8988T (cell line): ENCODE data around the gene ABHD11.
"Not testable (repeated sequence)": the region's sequence is repeated elsewhere in the genome, so short reads cannot be mapped to it uniquely, and the experiment has no call there.

Experiments used
- DNase-seq: peaks from one replicate; pipeline ENCODE4 v3.0.0; 2011

Gene ABHD11

DNA sequence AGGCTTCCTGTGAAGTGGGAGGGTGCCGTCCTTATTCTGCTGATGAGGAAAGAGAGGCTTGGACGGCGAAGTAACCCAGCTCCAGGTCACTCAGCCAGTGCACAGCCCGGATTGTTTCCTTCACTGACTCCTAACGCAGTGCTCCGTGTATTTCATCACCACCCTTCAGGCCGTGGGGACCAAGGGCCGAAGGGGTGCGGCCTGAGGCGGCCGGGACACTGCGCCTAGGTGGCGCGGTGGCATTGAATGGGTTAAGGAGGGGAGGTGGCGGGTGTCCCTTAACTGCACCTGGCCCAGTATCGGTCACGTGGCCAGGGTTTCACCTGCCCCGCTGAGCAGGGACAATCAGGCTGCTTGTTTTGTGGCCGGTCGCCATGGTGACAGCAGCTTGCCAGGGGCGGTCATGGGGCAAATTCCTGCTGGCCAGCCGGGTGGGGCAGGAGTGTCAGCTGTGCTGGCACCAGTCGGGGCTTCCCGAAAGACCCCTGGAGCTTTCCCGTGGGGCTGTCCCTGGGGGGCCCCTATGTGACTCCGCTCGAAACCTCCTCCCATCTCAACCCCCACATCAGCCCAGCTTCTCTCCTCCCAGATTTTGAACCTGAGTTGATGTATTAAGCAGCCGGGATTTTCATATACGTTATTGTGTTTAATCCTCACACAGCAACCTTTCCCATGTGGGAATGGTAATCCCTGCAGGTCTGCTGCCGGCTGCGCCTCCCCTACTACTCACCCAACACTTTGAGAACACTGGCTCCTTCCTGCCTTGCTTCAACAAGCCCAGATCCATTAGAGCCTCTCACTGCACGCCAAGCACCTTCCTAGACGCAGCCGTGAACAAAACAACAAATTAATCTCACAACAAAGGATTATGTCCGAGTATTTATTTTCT is 4.4 kb upstream of the ABHD11 start:
- DNase-seq = no peak

DNA sequence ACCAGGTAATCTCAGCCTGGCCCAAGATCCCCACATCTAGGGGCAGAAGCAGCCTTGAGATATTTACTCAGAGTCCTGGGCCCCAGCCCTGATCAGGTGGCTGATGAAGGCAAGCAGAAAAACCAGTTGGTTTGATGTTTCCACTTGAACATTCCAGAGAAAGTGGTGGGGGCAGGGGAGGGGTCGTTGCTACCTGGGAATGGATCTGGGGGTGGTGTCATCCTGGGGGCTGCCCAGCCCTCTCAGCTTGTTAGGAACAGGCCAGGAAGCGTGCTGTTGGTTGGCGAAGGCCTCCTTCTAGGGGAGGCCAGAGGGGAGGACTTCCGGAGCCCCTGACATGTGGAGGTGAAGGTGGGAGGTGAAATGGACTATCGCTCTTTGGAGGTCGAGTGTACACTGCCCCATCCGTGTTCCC is 3.7 kb upstream of the ABHD11 start:
- DNase-seq = no peak

DNA sequence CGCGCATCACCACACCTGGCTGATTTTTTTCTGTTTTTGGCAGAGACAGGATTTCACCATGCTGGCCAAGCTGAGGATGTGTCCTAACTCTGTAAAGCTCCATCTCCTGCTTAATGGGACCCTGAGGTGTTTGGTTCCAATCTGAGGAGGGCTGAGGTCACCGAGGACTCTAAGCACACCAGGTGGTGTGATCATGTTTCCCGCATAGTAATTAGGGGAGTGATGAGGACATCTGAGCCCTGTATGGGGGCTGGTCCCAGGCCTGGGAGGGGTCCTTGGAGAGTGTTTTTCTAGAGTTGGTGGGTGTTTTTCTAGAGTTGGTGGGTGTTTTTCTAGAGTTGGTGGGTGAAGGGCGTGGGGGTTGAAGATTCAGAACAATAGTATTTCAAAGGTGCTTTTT is 3.0 kb upstream of the ABHD11 start:
- DNase-seq = no peak

DNA sequence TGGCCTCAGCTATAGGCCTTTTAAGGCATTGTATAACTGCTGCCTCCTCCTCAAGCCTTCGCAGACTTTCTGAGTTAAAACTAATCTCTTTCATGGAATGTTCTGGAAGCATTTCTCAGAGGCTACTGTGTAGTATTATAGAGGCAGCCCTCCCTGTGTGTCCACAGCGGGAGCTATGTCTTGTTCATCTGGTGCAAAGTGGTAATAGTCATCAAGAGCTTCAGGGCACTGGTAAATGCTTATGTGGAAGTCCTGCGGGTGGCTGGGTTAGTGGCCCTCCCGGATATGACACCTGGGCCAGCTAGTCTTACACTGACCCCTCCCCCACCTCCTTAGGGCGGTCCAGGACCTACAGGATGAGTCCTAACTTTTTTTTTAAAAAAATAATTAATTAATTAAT is 2.2 kb upstream of the ABHD11 start:
- no peak for DNase-seq

DNA sequence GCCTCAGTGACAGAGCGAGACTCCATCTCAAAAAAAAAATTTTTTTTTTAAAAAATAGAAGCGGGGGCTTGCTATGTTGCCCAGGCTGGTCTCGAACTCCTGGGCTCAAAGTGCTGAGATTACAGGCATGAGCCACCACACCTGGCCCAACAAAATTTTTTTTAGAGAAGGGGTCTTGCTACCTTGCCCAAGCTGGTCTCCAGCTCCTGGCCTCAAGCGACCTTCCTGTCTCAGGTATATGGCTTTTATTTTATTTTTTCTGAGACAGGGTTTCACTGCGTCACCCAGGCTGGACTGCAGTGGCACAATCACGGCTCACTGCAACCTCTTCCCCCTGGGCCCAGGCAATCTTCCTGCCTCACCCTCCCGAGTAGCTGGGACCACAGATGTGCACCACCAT is 1.6 kb upstream of the ABHD11 start:
- DNase-seq = no peak

DNA sequence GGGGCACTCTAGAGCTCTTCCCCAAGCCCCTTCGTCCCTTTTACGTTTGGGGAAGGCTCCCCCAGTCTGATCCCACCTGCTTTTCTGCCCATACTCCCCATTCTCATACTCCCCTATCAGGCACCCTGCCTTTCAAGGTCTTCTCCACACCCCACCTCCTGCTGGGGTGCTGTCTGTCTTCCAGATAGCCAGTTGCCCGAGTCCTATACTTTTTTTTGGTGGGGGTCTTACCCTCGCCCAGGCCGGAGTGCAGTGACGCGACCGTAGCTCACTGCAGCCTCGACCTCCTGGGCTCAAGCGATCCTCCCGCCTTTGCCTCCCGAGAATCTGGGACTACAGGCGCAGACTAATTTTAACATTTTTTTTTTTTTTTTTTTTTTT is 775 bp upstream of the ABHD11 start:
- DNase-seq = peak; percentile 34

DNA sequence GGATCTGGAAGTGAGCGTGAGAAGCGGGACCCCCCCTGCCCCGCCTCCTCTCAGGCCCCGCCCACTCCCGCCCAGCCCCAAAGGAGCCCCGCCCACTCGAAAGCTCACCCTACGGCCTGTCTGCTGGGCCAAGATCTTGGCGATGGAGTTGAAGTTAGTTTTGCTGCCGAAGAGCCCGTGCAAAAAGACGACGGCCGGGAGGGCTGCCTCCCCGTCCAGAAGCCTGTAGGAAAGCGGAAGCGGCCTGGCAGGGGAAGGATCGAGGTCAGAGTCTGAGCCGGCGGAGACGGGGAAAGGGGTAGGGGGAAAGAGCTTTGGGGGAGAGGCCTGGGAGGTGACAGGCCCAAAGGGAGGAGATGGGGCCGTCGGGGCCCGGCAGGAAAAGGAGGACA is 386 bp downstream of the ABHD11 start:
- DNase-seq = peak; percentile 53

DNA sequence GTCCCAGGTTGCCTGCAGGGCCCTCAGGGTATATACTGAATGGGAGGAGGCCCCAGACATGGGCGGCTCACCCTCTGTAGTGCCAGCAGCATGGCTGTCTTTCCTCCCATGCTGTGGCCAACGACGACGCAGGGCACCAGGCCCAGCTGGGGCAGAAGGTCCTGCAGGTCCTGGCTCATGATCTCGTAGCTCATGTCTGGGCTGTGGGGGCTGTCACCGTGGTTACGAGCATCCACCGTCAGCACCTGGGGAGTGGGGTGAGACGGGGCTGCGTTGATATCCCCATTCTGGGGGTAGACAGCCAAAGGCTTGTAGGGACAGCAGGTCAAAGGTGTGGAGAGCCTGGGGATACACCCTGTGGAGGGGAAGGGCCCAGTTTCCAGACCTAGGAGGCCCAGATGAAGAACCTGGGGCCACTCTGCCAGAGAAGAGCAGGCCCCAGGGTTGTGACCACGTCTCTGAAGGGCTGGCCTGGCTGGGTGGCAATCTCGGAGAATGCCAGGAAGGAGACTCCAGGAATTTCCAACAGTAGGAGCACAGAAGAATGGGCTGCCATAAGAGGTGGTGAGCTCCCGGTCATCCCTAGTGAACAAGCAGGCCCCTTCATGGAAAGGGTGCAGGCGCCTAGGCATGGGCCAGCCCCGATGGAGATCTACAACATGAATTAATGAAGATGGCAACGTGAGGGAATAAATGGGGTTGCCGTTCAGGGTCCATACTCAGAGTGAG is 947 bp downstream of the ABHD11 start:
- no peak for DNase-seq

DNA sequence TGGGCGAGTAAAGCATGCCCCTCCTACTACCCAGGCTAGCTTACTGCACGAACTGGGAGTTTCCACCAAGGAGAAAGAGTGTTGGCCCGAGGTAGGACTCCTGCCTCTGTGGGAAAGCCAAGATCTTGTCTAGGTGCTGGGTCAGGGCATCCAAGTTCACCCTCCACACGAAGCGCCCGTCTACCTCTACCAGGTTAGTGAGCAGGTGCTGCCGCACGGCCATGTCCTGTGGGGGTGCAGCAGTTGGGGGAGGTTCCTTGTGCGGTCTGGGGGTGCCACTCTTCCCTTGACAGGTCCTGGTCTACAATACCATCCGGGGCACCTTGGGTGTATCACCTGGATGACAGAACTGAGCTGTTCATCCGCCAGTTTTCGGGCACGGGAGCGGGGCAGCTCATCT is 1.7 kb downstream of the ABHD11 start:
- peak; percentile 9 for DNase-seq

DNA sequence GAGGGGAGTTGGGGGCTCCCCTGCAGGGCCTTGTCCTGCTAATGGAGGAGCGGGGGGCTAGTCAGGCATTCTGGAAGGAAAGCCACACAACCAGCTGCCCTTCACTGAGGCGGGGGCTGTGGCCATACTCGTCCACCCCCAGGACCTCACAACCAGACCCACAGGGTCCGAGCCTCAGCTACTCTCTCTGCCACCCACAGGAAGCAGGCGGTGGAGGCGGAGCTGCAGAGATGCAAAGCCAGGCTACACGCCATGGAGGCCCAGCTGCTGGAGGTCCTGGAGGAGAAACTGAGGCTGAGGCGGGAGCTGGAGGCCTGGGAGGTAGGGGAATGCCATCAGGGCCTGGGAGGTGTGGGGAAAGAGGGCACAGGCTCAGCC is 3.1 kb downstream of the ABHD11 start:
- DNase-seq = peak; percentile 2

DNA sequence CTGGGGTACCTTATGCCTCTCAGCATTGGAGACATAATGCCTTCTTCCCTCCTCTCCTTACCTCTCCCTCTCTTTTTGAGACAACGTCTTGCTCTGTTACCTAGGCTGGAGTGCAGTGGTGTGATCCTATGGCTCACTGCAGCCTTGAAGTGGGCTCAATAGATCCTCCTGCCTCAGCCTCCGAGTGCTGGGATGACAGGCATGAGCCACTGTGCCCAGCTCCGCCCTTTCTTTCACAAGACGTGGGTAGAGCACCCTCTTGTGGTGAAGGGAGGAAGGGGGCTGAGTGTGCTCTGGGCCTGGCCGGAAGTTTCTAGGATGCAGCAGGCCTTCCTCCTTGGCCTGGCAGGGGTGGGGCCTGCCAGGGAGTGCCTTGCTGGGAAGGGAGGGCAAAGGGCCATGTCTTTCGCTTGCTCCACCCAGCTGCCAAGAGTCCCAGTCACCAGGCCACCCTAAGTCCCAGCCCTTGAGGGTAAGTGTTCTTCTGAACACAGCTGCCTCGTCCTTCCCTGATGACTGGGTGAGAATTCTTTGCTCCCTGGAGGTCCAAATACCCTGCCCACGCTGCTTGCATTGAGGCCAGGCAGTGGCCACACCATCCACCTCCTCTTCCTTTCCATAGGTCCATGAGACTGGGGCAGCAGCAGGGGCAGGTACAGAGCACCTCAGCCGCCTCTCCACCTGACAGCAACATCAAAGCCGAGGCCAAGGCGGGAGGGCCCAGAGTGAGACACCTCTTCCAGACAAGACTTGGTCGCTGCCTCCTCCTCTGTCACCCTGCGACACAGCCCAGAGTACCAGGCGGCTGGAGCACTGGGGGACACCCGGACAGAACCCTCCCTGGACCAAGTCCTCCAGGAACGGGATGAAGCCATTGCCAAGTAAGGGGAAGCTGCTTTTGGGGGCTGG is 3.7 kb downstream of the ABHD11 start:
- DNase-seq = peak; percentile 63

DNA sequence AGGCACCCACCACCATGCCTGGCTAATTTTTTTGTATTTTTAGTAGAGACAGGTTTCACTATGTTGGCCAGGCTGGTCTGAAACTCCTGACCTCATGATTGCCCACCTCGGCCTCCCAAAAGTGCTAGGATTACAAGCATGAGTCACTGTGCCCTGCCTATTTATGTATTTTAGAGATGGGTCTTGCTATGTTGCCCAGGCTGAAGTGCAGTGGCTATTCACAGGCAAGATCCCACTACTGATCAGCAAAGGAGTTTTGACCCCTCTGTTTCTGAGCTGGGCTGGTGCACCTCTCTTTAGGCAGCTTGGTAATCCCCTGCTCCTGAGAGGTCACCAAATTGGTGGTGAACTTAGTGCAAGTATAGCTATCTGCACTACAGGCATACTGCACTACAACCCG is 6.2 kb downstream of the ABHD11 start:
- DNase-seq = no peak

DNA sequence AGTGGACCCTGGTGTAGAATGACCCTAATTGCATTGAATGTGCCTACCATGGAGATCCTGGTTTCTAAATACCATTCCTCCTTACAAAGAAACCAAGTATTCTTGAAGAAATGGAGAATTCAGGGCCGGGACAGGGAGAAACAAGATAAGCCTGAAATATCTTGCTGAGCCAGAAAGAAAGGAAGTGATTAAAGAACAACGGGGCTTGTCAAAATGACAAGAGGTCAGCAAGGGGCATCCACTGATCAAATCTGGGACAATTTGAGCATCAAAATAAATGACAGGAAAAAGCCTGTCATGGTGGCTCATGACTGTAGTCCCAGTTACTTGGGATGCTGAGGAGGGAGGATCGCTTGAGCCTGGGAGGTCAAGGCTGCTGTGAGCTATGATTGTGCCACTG is 8.1 kb downstream of the ABHD11 start:
- DNase-seq = no peak

DNA sequence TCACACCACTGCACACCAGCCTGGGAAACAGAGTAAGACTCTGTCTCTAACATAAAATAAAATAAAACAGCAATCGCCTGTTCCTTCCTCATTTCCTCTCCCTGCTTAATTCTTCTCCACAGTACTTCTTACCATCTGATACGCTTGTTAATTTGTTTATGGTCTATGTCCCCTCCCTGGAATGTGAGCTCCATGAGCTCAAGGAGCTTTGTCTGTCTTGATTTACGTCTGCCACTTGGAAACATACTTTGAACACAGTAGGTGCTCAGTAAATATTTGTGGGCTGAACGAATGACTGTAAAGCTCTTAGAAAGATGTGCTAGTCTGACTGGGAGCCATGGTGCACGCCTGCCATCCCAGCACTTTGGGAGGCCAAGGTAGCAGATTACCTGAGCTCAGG is 10.1 kb downstream of the ABHD11 start:
- DNase-seq = no peak

DNA sequence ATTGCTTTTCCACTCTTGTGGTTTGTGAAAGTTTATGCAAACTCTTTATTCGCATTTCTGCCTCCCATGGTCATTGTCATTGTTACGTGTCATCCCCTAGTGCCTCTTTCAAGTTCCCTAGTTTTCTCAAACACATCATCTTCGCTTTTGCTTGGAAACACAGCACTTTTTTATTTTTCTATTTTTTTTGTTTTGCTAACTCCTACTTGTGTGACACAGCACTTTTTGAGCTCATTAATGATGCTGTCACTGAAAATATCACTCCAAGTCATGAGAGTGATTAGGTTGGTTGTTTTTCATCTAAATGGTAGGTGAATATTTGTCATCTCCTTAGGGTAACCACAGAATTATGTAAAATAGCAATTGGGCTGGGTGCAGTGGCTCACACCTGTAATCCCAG is 10.7 kb downstream of the ABHD11 start:
- no peak for DNase-seq

DNA sequence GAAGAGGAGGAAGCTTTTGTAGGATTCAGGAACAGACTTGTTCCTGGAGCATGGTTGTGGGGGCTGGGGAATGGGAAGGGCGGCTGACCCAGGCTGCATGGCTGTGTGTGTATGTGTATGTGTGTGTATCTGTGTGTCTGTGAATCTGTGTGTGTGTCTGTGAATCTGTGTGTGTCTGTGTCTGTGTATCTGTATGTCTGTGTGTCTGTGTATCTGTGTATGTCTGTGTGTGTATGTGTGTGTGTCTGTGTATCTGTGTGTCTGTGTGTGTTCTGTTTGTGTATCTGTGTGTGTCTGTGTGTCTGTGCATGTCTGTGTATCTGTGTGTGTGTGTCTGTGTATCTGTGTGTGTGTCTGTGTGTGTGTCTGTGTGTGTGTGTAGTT is 12.5 kb downstream of the ABHD11 start:
- no peak for DNase-seq

DNA sequence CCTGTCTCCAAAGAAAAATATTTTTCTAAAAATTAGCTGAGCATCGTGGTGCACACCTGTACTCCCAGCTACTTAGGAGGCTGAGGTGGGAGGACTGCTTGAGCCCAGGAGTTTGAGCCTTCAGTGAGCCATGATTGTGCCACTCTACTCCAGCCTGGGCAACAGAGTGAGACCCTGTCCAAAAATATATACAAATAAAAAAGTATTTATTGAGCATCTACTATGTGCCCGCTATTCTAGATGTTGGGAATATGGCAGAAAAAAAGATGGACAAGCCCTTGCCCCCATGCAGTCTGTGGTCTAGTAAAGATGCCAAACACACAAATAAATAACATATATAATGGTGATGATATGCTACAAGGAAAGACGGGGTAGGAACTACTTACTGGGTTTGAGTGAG is 14.8 kb downstream of the ABHD11 start:
- no peak for DNase-seq

DNA sequence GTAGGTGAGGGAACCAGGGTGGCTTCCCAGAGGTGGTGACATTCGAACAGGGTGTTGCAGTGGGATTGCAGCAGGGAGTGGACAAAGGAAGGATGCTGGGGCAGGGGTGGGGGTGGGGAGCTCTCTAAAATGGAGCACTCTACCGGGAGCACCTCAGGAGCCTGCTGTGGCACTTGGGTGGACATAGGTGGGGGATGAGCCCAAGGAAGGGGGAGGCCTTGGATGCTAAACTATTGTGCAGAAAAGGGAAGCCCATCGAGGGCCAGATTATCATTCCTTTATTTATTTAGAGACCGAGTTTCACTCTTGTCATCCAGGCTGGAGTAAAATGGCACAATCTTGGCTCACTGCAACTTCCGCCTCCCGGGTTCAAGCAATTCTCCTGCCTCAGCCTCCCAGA is 15.8 kb downstream of the ABHD11 start:
- DNase-seq = no peak

DNA sequence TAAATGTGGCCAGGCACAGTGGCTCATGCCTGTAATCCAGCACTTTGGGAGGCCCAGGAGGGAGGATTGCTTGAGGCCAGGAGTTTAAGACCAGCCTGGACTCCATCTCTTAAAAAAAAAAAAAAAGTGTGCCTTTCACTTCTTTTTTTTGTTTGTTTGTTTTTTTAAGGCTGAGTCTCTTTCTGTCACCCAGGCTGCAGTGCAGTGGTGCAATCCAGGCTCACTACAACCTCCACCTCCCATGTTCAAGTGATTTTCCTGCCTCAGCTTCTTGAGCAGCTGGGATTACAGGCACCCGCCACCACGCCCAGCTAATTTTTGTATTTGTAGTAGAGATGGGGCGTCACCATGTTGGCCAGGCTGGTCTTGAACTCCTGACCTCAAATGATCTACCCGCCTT is 16.4 kb downstream of the ABHD11 start:
- DNase-seq = not testable (repeated sequence)

DNA sequence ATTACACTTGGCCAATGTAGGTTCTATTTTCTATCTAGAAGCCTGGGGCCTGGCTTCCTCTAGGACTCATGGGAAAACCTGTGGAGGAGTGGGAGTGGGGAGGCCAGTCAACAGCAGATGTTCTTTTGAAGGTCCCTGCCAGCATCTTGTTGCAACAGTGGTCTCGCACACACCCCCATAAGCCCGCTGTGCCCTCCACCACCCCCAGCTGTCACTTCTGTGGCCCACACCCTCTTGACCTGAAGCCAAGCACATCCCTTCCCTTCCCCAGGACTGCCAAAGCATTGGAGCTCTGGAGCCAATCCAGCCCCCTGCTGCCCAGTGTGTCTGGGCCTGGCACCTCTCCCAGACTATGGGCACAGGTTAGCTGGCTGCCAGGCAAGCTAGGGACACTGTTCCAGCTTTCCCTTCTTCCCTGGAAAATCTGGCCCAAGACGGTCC is 17.2 kb downstream of the ABHD11 start:
- DNase-seq = peak; percentile 11

DNA sequence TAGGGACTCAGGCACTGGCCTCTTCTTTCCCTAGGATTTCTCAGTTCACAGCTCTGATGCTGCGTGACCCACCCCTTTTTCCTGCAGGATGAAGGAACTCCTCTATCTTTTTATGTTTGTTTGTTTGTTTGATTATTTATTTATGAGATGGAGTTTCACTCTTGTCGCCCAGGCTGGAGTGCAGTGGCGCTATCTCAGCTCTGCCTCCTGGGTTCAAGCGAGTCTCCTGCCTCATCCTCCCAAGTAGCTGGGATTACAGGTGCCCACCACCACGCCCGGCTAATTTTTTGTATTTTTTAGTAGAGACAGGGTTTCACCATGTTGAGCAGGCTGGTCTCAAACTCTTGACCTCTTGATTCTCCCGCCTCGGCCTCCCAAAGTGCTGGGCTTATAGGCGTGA is 18.2 kb downstream of the ABHD11 start:
- not testable (repeated sequence) for DNase-seq

DNA sequence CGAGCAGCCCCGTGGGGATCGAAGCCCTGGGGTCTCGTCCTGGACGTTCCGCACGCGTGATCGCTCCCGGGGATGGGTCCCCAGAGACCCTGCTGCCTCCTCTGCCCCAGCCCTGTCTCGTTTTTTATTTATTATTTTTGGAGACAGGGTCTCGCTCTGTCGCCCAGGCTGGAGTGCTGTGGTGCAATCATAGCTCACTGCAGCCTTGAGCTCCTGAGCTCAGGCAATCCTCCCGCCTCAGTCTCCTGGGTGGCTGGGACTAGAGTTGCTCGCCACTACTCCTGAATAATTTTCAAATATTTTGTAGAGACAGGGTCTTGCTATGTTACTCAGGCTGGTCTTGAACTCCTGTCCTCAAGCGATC is 18.8 kb downstream of the ABHD11 start:
- no peak for DNase-seq
